Measurements from ENCODE around the gene NEK10. TPM values are rescaled to one million over a fixed set of nuclear protein-coding genes. Genes with fewer than 3 reads are reported as not detected.

Gene NEK10
- total RNA-seq, 3 donors from 2014 or later (not counting 1 experiment from before 2014, with no cell fraction given) = 0.68 to 1.6 (median 0.80) TPM

GRCh38 chr3:27319847-27320526, 49.2 kb downstream of the NEK10 start:
- Mint-ChIP-seq H3K4me1 (no peaks in the 10 kb centered on the region), H3K36me3 (no peaks in the 10 kb centered on the region), H3K27me3 (ENCODE audit: low read depth in 2 of 2) (no peaks in the 10 kb centered on the region), H3K4me3 (no peak overlapping the region), H3K9me3 (no peaks in the 10 kb centered on the region), H3K27ac (no peak overlapping the region)
- H3K27me3 ChIP-seq (ENCODE audit: control insufficient read depth, insufficient read depth, low read length) = no peaks in the 10 kb centered on the region
- 93% methylated on average over 8 of the region's 9 CpGs for WGBS (ENCODE audit: insufficient coverage)
- no peak for TF ChIP-seq CTCF (IDR thresholded peaks at IDR 0.05)
- no peaks in the 10 kb centered on the region for H3K4me1 ChIP-seq (ENCODE audit: control insufficient read depth, insufficient read depth, low read length)
- DNase-seq (no peak), ATAC-seq (no peak)
- intact Hi-C loops (cut with micrococcal nuclease) = no loop called here
- no peak overlapping the region for H3K27ac ChIP-seq (ENCODE audit: low read length)
- H3K36me3 ChIP-seq (ENCODE audit: control insufficient read depth, insufficient read depth, low read length) = no peaks in the 10 kb centered on the region
- no peak overlapping the region for H3K4me3 ChIP-seq (ENCODE audit: low read length)
- H3K9me3 ChIP-seq (ENCODE audit: control insufficient read depth, insufficient read depth, low read length) = no peaks in the 10 kb centered on the region

- WGBS (ENCODE audit: insufficient coverage) = 93% methylated on average over 2 of the region's 2 CpGs
- TF ChIP-seq CTCF (IDR thresholded peaks at IDR 0.05) = no peak
- no peaks in the 10 kb centered on the region for H3K27me3 Mint-ChIP-seq (ENCODE audit: low read depth in 2 of 2)
Observed at GRCh38 chr3:27319304-27319703, 49.9 kb downstream of the NEK10 start.

GRCh38 chr3:27317096-27317495, 52.1 kb downstream of the NEK10 start:
- DNase-seq (no peak), ATAC-seq (no peak)
- Mint-ChIP-seq H3K27ac (no peak overlapping the region), H3K9me3 (no peaks in the 10 kb centered on the region), H3K4me3 (no peak overlapping the region), H3K36me3 (no peaks in the 10 kb centered on the region), H3K4me1 (no peaks in the 10 kb centered on the region), H3K27me3 (ENCODE audit: low read depth in 2 of 2) (no peaks in the 10 kb centered on the region)
- Histone ChIP-seq H3K4me3 (ENCODE audit: low read length) (no peak overlapping the region), H3K9me3 (ENCODE audit: control insufficient read depth, insufficient read depth, low read length) (no peaks in the 10 kb centered on the region), H3K36me3 (ENCODE audit: control insufficient read depth, insufficient read depth, low read length) (no peaks in the 10 kb centered on the region), H3K4me1 (ENCODE audit: control insufficient read depth, insufficient read depth, low read length) (no peaks in the 10 kb centered on the region), H3K27ac (ENCODE audit: low read length) (no peak overlapping the region), H3K27me3 (ENCODE audit: control insufficient read depth, insufficient read depth, low read length) (no peaks in the 10 kb centered on the region)
- no peak for TF ChIP-seq CTCF (IDR thresholded peaks at IDR 0.05)
- intact Hi-C loops (cut with micrococcal nuclease) = no loop called here
- 93% methylated on average over 1 of the region's 1 CpG for WGBS (ENCODE audit: insufficient coverage)

More at GRCh38 chr3:27319304-27319703, 49.9 kb downstream of the NEK10 start:
- no peak overlapping the region for H3K4me3 Mint-ChIP-seq
- intact Hi-C loops (cut with micrococcal nuclease) = no loop called here
- Histone ChIP-seq H3K27ac (ENCODE audit: low read length) (no peak overlapping the region), H3K27me3 (ENCODE audit: control insufficient read depth, insufficient read depth, low read length) (no peaks in the 10 kb centered on the region), H3K4me1 (ENCODE audit: control insufficient read depth, insufficient read depth, low read length) (no peaks in the 10 kb centered on the region), H3K36me3 (ENCODE audit: control insufficient read depth, insufficient read depth, low read length) (no peaks in the 10 kb centered on the region), H3K9me3 (ENCODE audit: control insufficient read depth, insufficient read depth, low read length) (no peaks in the 10 kb centered on the region), H3K4me3 (ENCODE audit: low read length) (no peak overlapping the region)
- DNase-seq (no peak), ATAC-seq (no peak)
- no peaks in the 10 kb centered on the region for H3K9me3 Mint-ChIP-seq
- no peaks in the 10 kb centered on the region for H3K4me1 Mint-ChIP-seq
- H3K36me3 Mint-ChIP-seq = no peaks in the 10 kb centered on the region
- H3K27ac Mint-ChIP-seq = no peak overlapping the region

GRCh38 chr3:27315003-27315402, 54.2 kb downstream of the NEK10 start:
- no peaks in the 10 kb centered on the region for H3K9me3 Mint-ChIP-seq
- 91% methylated on average over 2 of the region's 2 CpGs for WGBS (ENCODE audit: insufficient coverage)

More at GRCh38 chr3:27315003-27315402, 54.2 kb downstream of the NEK10 start:
- no peaks in the 10 kb centered on the region for H3K4me1 Mint-ChIP-seq
- no peak for TF ChIP-seq CTCF (IDR thresholded peaks at IDR 0.05)
- no peak overlapping the region for H3K27ac Mint-ChIP-seq
- H3K9me3 ChIP-seq (ENCODE audit: control insufficient read depth, insufficient read depth, low read length) = no peaks in the 10 kb centered on the region
- H3K27me3 ChIP-seq (ENCODE audit: control insufficient read depth, insufficient read depth, low read length) = no peaks in the 10 kb centered on the region
- DNase-seq (no peak), ATAC-seq (no peak)
- H3K27ac ChIP-seq (ENCODE audit: low read length) = no peak overlapping the region
- no peaks in the 10 kb centered on the region for H3K27me3 Mint-ChIP-seq (ENCODE audit: low read depth in 2 of 2)
- H3K4me3 Mint-ChIP-seq = no peak overlapping the region
- no peaks in the 10 kb centered on the region for H3K4me1 ChIP-seq (ENCODE audit: control insufficient read depth, insufficient read depth, low read length)
- H3K36me3 ChIP-seq (ENCODE audit: control insufficient read depth, insufficient read depth, low read length) = no peaks in the 10 kb centered on the region
- no peaks in the 10 kb centered on the region for H3K36me3 Mint-ChIP-seq
- intact Hi-C loops (cut with micrococcal nuclease) = no loop called here
- H3K4me3 ChIP-seq (ENCODE audit: low read length) = no peak overlapping the region
